GM12872 (cell line): Measurements from ENCODE around the gene MKRN1.

Source experiments
- TF ChIP-seq, protein P1 (sequence below): IDR thresholded peaks from 3 replicates; pipeline ENCODE4 v1.5.1; 2011; ENCODE audit warnings: low read depth, mild to moderate bottlenecking, low read length, moderate library complexity; ENCODE audit not compliant: insufficient read depth

Gene MKRN1

DNA sequence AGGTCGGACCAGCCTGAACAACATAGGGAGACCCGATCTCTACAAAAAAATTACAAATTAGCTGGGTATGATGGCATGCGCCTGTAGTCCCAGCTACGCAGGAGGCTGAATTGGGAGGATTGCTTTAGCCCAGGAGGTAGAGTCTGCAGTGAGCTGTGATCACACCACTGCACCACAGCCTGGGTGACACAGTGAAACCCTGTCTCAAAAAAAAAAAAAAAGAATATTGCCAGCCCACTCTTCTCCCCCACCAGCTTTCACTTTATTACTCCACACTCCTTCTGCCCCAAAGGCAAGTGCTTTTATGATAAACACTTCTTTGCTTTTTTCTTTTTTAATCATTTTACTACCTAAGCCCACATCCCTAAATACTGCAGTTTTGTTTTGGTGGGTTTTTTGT is 60.7 kb downstream of the MKRN1 start:
- TF ChIP-seq, protein P1, sequence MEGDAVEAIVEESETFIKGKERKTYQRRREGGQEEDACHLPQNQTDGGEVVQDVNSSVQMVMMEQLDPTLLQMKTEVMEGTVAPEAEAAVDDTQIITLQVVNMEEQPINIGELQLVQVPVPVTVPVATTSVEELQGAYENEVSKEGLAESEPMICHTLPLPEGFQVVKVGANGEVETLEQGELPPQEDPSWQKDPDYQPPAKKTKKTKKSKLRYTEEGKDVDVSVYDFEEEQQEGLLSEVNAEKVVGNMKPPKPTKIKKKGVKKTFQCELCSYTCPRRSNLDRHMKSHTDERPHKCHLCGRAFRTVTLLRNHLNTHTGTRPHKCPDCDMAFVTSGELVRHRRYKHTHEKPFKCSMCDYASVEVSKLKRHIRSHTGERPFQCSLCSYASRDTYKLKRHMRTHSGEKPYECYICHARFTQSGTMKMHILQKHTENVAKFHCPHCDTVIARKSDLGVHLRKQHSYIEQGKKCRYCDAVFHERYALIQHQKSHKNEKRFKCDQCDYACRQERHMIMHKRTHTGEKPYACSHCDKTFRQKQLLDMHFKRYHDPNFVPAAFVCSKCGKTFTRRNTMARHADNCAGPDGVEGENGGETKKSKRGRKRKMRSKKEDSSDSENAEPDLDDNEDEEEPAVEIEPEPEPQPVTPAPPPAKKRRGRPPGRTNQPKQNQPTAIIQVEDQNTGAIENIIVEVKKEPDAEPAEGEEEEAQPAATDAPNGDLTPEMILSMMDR: no peak

DNA sequence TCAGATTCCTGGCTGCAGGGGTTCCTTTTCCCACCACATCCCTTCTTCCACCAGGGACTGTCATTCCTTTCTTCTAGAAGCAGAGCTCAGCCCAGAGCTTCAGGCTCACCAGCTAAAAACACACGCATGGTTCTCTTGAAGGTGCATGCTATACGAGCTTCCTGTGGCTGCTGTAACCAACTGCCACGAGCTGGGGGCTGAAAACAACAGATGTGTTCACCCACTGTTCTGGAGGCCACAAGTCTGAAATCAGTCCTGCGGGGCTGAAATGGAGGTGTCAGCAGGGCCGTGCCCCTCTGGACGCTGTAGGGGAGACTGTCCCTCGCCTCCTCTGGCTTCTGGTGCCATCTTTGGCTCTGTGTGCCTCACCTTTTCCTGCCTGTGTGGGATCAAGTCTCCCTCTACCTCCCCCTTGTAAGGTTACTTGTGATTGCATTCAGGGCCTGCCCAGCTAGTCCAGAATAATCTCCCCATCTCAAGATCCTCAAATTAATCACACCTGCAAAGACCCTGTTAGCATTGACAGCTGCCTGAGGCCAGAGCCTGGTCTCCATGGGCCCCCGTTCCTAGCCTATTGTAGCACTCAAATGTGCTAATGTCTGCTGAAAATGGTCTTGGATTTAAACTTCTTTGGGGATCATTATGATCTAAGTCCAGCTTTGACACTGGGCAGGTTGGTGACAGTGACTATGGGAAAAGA is 61.7 kb downstream of the MKRN1 start:
- TF ChIP-seq, protein P1: no peak

DNA sequence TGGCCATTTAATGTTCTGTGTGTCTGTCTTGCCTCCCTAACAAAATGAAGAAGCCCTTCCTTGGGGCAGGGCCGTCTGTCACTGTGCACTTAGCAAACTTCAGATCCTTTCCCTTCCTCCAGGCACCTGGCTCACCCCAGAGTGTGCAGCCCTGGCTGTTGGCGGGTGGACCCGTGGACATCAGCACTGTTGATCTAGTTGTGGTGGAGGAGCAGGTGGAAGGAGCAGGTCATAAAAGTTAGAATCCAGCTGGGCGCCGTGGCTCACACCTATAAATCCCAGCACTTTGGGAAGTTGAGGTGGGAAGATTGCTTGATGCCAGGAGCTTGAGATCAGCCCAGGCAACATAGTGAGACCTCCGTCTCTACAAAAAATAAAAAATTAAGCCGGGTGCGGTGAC is 62.7 kb downstream of the MKRN1 start:
- TF ChIP-seq, protein P1: no peak

DNA sequence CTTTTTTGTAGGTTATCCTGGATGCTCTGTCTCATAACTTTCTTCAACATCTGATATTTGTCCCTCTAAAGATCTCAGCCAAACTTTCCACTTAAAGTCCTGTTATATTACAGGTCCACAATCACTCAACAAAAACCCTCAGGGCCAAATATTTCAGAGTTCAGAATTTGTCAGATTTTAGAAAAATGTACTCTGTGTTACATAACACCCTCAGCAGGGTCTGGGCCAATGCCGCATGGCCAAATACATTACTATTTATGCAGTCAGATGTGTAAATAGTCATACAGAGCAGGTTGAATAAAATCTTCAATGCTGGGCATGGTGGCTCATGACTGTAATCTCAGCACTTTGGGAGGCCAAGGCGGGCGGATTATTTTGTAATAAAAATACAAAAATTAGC is 63.9 kb downstream of the MKRN1 start:
- TF ChIP-seq, protein P1: no peak

DNA sequence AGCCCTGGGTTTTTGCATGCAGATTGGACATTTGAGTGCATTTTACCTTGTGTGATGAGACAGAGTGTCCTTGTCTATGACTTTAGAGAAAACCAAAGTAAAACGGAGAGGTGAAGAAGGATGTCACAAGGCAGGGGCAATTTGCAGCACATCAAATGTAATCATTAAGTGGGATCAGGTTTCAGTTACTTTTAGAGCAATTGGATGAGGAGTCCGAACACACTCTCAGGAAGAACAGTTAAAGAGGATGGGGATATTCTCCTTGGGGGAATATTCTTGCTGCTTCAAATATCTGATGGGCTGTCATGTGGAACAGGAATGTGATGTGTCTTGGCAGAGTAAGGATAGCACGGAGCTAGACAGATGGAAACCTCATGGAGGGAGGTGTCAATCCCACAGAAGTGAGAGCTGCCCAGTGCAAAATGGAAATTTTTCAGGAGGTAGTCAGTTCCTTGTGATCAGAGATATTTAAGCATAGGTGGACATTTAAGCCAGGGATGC is 74.7 kb downstream of the MKRN1 start:
- TF ChIP-seq, protein P1: no peak

DNA sequence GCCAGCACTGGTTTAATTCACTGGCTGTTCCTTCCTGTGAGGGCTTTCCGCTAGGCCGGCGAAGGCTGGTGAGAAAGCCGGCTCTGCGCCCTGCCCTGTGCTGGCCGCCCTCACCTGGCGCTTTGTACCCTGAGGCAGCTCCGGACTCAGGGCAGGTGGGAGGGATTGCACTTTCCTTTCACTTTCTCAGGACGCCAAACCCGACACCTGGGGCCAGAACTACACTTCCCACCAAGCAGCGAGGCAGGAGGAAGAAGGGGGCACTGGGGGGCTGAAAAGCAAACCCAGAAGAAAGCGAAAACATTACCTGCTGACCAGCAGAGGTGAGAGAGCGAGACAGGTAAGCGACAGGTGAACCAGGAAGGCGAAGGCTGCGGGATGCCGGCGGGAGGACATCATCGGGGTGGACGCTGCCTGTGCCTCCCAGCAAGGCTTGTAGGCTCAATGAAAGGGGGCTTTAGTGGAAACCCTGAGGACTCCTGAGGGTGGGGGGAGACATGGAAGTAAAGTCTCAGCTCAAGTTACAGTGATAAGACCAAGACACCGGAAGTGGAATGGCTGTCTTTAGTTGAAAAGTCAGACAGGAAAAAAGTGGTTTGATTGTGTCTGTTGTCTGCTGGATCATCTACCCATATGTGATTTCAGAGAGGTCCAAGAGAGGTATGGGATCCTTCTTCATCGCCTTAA is 75.3 kb downstream of the MKRN1 start, which contains the start of gene RAB19:
Gene RAB19, plus strand, starts transcription at position 181 of the 687 bp plus-strand sequence. CDS start 3,589 bp downstream, outside the sequence.
- TF ChIP-seq, protein P1: no peak
